ENCODE measurements around the gene ZNF366.

The ZNF366 gene

GRCh38 chr5:72488756-72489155 is 18.5 kb downstream of the ZNF366 start:
- DNase-seq: peak in 1 of 2 donors; percentile 63

DNA sequence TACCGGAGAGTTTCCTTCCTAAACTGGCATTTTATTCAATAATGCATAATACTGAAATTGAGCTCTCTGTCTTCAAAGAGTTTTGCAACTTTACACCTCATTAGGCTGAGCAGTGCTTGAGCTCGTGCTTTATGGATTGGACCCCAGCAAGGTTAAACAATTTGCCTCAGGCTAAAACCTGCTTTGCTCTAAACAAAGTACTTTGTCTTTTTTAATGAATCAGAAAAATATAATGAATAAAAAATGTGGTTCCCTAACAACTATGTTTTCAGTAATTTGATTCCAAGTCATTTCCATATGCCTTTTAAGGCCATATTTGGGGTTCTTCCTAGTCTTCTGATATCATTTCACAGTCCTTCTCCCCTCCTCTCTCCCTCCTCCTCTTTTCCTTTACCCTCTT is 20.0 kb downstream of the ZNF366 start:
- no peak for DNase-seq

DNA sequence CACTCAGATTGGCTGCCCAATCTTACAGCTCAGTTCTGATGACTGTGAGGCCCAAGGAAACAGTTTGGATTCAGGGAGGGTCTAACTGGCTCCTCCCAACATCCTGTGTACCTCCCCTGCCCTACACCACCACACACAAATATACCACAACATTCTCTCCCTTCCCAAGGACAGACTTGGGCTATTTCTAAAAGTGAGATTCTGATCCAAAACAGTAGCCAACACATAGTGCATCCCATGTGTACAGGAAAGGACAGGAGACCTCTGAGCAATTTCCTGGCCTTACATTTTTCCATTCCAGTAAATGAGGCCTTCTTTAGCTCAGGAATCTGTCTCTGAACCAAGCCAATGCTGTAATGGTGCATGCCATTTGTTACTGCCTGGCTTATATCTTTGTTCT is 20.8 kb downstream of the ZNF366 start:
- DNase-seq: no peak

DNA sequence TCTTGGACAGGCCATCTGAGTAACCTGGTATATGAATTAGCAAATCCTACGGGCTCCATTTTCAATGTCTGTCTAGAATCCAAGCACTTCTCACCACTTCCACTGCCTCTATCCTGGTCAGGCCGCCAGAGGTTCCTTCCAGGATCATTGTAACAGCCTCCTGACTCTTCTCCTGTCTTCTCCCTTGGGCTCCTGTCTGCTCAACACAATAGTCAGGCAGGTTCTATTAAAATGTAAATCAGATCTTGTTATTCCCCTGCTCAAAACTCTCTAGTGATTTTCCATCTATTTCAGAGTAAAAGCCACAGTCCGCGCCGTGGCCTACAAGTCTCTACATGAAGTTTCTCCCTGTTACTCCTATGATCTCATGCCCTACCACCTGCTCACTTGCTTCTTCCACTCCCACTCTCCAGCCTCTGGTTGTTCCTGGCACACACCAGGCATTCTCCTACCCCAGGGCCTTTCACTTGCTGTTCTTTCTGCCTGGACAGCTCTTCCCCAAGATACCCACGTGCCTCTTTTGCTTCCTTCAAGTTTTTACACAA is 21.7 kb downstream of the ZNF366 start:
- no peak for DNase-seq

DNA sequence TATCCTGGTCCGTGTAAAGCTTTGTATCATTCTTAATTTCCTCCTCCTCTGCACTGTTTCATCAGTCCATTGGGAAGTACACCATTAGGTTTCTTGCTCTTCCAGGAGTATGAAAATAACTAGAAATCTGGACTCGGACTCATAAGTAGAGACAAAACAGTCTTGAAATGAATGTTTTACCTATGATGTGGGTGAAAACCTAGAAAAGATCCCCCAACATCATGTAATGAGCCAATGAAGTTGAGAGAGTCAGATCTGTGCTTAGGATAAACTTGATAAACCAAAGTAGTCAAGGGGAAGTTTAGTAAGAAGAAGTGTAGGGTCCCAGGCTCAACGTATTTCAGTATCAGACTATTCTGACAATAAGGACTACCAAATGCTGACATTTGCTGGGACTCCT is 25.2 kb downstream of the ZNF366 start:
- DNase-seq: no peak

DNA sequence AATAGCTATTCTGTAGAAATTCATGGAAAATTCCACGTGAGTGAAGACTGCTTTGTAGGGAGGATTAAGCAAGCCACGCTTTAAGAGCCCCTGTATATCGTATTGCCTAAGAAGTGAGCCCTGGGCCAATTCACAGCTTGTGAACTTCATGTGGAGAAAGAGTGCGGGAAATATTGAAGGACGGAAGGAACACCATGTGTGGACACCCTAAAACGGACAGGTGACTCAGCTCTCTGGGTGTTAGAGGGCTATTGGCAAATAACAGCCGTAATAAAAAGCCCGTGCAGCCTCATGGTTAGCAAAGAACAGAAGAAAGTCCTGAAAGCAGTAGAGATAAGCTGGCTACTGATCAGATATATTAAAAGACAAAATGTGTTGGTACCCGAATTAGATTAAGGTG is 26.4 kb downstream of the ZNF366 start:
- DNase-seq: peak in 1 of 2 donors; percentile 66

- DNase-seq: no peak
These were observed 27.3 kb downstream of the ZNF366 start for GRCh38 chr5:72479921-72480320.

GRCh38 chr5:72478684-72479083 is 28.5 kb downstream of the ZNF366 start:
- DNase-seq: peak in 1 of 2 donors; percentile 78

DNA sequence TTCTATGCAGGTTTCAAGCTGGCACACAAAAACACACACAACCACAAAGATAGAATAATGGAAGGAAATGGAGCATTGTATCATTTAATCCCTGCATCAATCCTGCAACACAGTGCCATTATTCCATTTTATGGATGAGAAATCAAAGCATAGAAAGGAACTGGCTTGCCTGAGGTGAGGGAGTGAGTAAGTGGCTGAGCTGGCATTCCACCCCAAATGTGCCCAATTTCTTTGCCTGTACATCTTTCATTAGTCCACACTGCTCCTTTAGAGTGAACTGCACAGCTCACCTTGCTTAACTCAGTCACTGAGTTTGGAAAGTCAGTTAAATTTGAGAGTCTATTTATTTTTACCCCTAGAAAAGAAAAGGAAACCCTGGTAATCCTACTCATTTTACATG is 28.9 kb downstream of the ZNF366 start:
- DNase-seq: no peak

GRCh38 chr5:72477644-72478043 is 29.6 kb downstream of the ZNF366 start:
- DNase-seq: no peak

GRCh38 chr5:72477176-72477575 is 30.0 kb downstream of the ZNF366 start:
- no peak for DNase-seq

DNA sequence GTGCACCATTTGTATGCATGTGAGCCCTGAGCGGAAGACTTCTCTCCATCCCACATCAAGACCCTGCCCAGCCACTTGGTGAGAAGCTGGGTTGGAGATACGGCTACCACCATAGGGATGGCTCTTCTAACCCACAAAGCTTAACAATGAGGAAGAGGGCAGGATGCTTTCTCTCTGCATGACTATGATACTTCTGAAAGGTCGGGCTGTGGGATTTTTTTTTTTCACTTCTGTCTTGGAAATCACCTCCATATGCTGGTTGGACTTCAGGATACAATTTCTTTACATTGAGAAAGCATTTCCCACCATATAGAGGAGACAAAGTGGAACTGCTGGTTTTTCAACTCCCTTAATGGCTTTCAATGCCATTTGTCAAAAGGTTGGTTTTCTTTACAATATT is 30.5 kb downstream of the ZNF366 start:
- peak; percentile 57 to 91 for DNase-seq

GRCh38 chr5:72476275-72476674 is 30.9 kb downstream of the ZNF366 start:
- peak in 1 of 2 donors; percentile 86 for DNase-seq

GRCh38 chr5:72474516-72474915 is 32.7 kb downstream of the ZNF366 start:
- DNase-seq: peak in 1 of 2 donors; percentile 84

DNA sequence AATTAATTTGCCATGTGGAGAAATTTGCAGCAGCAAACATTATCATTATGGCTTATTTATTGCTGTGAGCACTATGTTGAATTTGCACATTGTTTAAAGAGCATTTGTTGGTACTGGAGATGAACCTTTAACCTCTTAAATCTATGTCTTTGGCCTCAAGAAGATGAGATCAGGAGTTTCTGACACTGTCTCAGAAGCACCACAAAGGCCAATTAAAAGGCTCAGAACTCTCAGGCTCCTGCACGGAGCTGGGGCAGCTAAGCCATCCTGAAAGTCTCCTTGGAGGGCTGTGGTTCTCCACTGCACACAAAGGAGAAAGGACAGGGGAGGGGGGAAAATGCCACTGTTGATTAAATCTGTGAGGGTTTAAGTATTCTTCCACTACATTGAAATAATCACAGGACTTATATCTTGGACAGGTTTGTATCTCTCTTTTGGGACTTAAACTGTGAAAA is 33.1 kb downstream of the ZNF366 start:
- DNase-seq: no peak

- DNase-seq: peak; percentile 93 to 98
These were observed 34.4 kb downstream of the ZNF366 start for GRCh38 chr5:72472666-72473422.

DNA sequence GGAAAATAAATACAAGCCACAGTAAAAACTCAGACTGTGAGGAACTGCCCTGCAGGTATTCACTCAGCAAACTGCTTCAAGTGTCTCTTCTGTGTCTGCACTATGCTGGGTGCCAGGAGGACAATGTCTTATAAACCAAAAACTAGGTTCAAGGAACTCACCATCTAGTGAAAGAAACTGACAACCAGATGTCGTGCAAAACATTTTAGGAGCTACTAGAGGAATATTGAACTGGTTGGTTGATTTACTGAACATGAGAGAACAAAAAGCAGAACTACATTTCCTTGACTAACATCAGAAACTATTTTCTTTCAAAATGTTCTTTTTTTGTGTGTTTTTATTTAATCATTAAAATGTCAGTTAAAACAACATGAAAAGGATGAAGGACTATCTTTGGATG is 35.2 kb downstream of the ZNF366 start:
- DNase-seq: no peak

- peak in 1 of 2 donors; percentile 62 for DNase-seq
These were observed 36.4 kb downstream of the ZNF366 start for GRCh38 chr5:72470826-72471225.

GRCh38 chr5:72468606-72469005 is 38.6 kb downstream of the ZNF366 start:
- DNase-seq: no peak

GRCh38 chr5:72468024-72468423 is 39.2 kb downstream of the ZNF366 start:
- DNase-seq: peak; percentile 80 to 91

- DNase-seq: no peak
These were observed 39.7 kb downstream of the ZNF366 start for GRCh38 chr5:72467461-72467860.

- DNase-seq: no peak
These were observed 41.3 kb downstream of the ZNF366 start for GRCh38 chr5:72465601-72466563.

- no peak for DNase-seq
These were observed 42.1 kb downstream of the ZNF366 start for GRCh38 chr5:72465066-72465465.

Data from inflammatory macrophage treated with lipopolysaccharide for 1 hour (primary cell).